ENCODE data around the gene SPINT4. TPM values are rescaled to one million over a fixed set of nuclear protein-coding genes. Genes with fewer than 3 reads are reported as not detected.
"Not testable (repeated sequence)": the region's sequence is repeated elsewhere in the genome, so short reads cannot be mapped to it uniquely, and the experiment has no call there.

The SPINT4 gene
- polyA plus RNA-seq (2013, experiment 1 of 4), result not detected
- not detected for polyA plus RNA-seq (2013, experiment 2 of 4)
- not detected for polyA plus RNA-seq (2013, experiment 3 of 4)
- polyA plus RNA-seq (2013, experiment 4 of 4), result not detected

DNA sequence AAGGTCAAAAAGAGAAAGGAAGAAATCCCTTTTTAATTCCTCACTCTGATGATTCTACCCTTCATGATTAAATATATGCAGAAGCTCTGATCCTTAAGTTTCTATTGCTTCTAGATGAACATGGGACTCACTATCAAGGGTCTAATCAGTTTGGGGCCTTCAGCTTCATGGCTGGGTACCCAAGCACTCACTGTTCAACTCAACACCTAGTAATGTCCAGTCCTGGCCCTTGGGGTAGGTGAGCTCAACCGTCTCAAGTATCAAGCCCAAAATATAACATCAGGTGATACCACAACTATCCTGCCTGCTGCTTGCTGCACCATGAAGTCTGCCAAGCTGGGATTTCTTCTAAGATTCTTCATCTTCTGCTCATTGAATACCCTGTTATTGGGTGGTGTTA, at the start of gene SPINT4:
Gene SPINT4, plus strand, starts transcription at position 301 of the 400 bp plus-strand sequence. Its CDS starts 21 bp downstream, at position 322.
- H3K9me3 ChIP-seq (ENCODE audit: control insufficient read depth, low read length), result no peaks in the 10 kb centered on the region
- WGBS, 2 experiments, result 92 to 95% methylated on average over 1 of the region's 1 CpG
- H3K36me3 ChIP-seq (ENCODE audit: control insufficient read depth, insufficient read depth, low read length), result no peaks in the 10 kb centered on the region
- no peaks in the 10 kb centered on the region for H3K27me3 ChIP-seq (ENCODE audit: control insufficient read depth, insufficient read depth, low read length, poor library complexity, severe bottlenecking)
- H3K27ac ChIP-seq (ENCODE audit: insufficient read depth, low read depth, low read length, poor library complexity, severe bottlenecking), result no peak within 1 kb of the TSS
- H3K4me1 ChIP-seq (ENCODE audit: control insufficient read depth, insufficient read depth, low read length), result no peaks in the 10 kb centered on the region
- H3K4me3 ChIP-seq (ENCODE audit: insufficient read depth, low read depth, low read length), result no peak within 1 kb of the TSS

DNA sequence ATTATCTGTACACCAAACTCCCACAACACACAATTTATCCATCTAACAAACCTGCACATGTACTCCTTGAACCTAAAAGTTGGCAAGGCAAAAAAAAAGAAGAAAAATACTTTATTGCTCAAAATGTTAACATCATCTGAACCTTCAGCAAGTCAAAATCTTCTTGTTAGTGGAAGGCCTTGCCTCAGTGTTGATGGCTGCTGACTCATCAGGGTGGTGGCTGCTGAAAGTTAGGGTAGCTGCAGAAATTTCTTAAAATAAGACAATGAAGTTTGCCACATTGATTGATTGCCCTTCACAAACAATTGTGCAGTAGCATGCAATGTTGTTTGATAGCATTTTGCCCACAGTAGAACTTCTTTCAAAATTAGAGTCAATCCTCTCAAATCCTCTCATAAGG, 49.4 kb upstream of the SPINT4 start:
- no peaks in the 10 kb centered on the region for H3K36me3 ChIP-seq (ENCODE audit: control insufficient read depth, insufficient read depth, low read length)
- no peaks in the 10 kb centered on the region for H3K9me3 ChIP-seq (ENCODE audit: control insufficient read depth, low read length)
- H3K27ac ChIP-seq (ENCODE audit: insufficient read depth, low read depth, low read length, poor library complexity, severe bottlenecking), result no peak overlapping the region
- H3K4me3 ChIP-seq (ENCODE audit: insufficient read depth, low read depth, low read length), result no peak overlapping the region
- no peaks in the 10 kb centered on the region for H3K27me3 ChIP-seq (ENCODE audit: control insufficient read depth, insufficient read depth, low read length, poor library complexity, severe bottlenecking)
- no peaks in the 10 kb centered on the region for H3K4me1 ChIP-seq (ENCODE audit: control insufficient read depth, insufficient read depth, low read length)

DNA sequence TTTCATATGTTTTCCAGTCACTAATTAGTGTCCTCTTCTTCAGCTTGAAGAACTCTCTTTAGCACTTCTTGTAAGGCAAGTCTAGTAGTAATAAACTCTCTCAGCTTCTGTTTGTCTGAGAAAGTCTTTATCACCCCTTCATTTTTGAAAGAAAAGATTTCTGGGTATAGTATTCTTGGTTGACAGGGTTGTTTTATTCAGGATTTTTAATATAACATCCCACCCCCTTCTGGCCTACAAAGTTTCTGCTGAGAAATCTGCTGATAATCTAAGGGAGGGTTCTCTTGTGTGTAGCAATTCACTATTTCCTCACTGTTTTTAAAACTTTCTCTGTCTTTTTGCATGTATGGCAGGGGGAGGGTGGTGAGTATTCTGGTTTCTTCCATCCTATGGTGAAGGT, 42.5 kb upstream of the SPINT4 start:
- H3K4me3 ChIP-seq (ENCODE audit: insufficient read depth, low read depth, low read length), result no peak overlapping the region
- H3K9me3 ChIP-seq (ENCODE audit: control insufficient read depth, low read length), result no peaks in the 10 kb centered on the region
- H3K4me1 ChIP-seq (ENCODE audit: control insufficient read depth, insufficient read depth, low read length), result no peaks in the 10 kb centered on the region
- no peaks in the 10 kb centered on the region for H3K36me3 ChIP-seq (ENCODE audit: control insufficient read depth, insufficient read depth, low read length)
- no peaks in the 10 kb centered on the region for H3K27me3 ChIP-seq (ENCODE audit: control insufficient read depth, insufficient read depth, low read length, poor library complexity, severe bottlenecking)
- no peak overlapping the region for H3K27ac ChIP-seq (ENCODE audit: insufficient read depth, low read depth, low read length, poor library complexity, severe bottlenecking)

DNA sequence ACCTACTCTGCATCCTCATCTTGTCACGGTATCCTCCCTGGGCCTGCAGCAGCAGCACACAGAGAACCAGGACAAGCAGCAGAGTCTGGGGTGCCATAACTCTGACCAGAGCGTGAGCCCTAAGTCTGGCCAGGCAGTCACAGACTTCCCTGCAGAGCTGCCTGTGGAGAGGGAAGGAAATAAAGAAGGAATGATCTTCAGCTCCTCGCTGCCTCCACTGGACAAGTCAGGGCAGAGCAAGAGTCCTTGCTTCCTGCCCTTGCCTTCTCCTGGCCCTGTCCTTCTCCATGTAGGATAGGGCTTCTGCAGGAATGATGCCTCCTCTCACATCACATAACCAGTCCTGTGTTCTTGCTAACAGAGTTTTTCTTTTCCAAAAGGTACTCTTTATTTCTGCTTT, 36.3 kb upstream of the SPINT4 start:
- Histone ChIP-seq H3K4me1 (ENCODE audit: control insufficient read depth, insufficient read depth, low read length) (no peaks in the 10 kb centered on the region), H3K27ac (ENCODE audit: insufficient read depth, low read depth, low read length, poor library complexity, severe bottlenecking) (no peak overlapping the region)
- WGBS, 2 experiments, result 76 to 81% methylated on average over 3 of the region's 3 CpGs

DNA sequence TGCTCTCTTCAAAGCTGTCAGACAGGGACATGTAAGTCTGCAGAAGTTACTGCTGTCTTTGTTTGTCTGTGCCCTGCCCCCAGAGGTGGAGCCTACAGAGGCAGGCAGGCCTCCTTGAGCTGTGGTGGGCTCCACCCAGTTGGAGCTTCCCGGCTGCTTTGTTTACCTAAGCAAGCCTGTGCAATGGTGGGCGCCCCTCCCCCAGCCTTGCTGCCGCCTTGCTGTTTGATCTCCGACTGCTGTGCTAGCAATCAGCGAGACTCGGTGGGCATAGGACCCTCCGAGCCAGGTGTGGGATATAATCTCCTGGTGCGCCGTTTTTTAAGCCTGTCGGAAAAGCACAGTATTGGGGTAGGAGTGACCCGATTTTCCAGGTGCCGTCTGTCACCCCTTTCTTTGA, 28.8 kb upstream of the SPINT4 start:
- H3K4me3 ChIP-seq (ENCODE audit: insufficient read depth, low read depth, low read length); H3K4me1 ChIP-seq (ENCODE audit: control insufficient read depth, insufficient read depth, low read length); H3K36me3 ChIP-seq (ENCODE audit: control insufficient read depth, insufficient read depth, low read length); H3K9me3 ChIP-seq (ENCODE audit: control insufficient read depth, low read length); H3K27me3 ChIP-seq (ENCODE audit: control insufficient read depth, insufficient read depth, low read length, poor library complexity, severe bottlenecking); H3K27ac ChIP-seq (ENCODE audit: insufficient read depth, low read depth, low read length, poor library complexity, severe bottlenecking): not testable (repeated sequence)
- WGBS, 2 experiments, result 93% methylated on average over 12 of the region's 12 CpGs

More for the DNA sequence above, 36.3 kb upstream of the SPINT4 start:
- Histone ChIP-seq H3K4me3 (ENCODE audit: insufficient read depth, low read depth, low read length) (no peak overlapping the region), H3K9me3 (ENCODE audit: control insufficient read depth, low read length) (no peaks in the 10 kb centered on the region), H3K36me3 (ENCODE audit: control insufficient read depth, insufficient read depth, low read length) (no peaks in the 10 kb centered on the region), H3K27me3 (ENCODE audit: control insufficient read depth, insufficient read depth, low read length, poor library complexity, severe bottlenecking) (no peaks in the 10 kb centered on the region)

DNA sequence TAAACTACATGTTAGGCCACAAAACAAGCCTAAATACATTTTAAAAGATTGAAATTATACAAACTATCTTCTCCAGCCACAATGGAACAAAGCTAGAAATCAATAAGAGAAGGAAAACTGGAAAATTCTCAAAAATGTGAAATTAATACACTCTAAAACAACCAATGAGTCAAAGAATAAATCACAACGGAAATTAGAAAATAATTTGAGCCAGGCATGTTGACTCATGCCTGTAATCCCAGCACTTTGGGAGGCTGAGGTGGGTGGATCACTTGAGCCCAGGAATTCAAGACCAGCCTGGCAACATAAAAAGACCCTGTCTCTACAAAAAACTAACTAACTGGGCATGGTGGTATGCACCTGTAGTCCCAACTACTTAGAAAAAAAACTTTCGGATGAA, 26.7 kb upstream of the SPINT4 start:
- Histone ChIP-seq H3K36me3 (ENCODE audit: control insufficient read depth, insufficient read depth, low read length) (no peaks in the 10 kb centered on the region), H3K4me1 (ENCODE audit: control insufficient read depth, insufficient read depth, low read length) (no peaks in the 10 kb centered on the region), H3K4me3 (ENCODE audit: insufficient read depth, low read depth, low read length) (no peak overlapping the region), H3K27me3 (ENCODE audit: control insufficient read depth, insufficient read depth, low read length, poor library complexity, severe bottlenecking) (no peaks in the 10 kb centered on the region), H3K9me3 (ENCODE audit: control insufficient read depth, low read length) (no peaks in the 10 kb centered on the region), H3K27ac (ENCODE audit: insufficient read depth, low read depth, low read length, poor library complexity, severe bottlenecking) (no peak overlapping the region)
- WGBS, 2 experiments, result 84 to 87% methylated on average over 2 of the region's 2 CpGs

DNA sequence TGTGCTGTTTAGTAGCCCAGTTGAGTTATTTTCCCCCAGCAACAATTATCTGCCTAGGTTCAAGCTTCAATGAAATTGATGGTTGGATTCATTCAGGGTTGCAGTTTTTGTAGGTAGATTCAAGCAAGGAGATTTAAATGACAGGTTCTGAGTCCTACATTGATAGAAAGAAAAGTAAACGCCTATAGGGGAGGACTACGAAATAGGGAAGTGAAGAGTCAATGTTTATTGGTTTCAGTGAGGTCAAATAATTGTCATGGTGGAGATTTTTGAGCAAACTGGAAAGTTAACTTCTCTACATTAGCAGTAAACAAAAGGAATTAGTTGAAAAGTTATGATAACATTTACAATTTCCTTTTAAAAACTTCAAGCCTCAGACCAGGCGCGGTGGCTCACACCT, 21.0 kb upstream of the SPINT4 start:
- no peaks in the 10 kb centered on the region for H3K36me3 ChIP-seq (ENCODE audit: control insufficient read depth, insufficient read depth, low read length)
- no peak overlapping the region for H3K4me3 ChIP-seq (ENCODE audit: insufficient read depth, low read depth, low read length)
- no peaks in the 10 kb centered on the region for H3K9me3 ChIP-seq (ENCODE audit: control insufficient read depth, low read length)
- 81 to 92% methylated on average over 4 of the region's 4 CpGs for WGBS, 2 experiments
- H3K27me3 ChIP-seq (ENCODE audit: control insufficient read depth, insufficient read depth, low read length, poor library complexity, severe bottlenecking), result no peaks in the 10 kb centered on the region
- H3K27ac ChIP-seq (ENCODE audit: insufficient read depth, low read depth, low read length, poor library complexity, severe bottlenecking), result no peak overlapping the region
- H3K4me1 ChIP-seq (ENCODE audit: control insufficient read depth, insufficient read depth, low read length), result no peaks in the 10 kb centered on the region

DNA sequence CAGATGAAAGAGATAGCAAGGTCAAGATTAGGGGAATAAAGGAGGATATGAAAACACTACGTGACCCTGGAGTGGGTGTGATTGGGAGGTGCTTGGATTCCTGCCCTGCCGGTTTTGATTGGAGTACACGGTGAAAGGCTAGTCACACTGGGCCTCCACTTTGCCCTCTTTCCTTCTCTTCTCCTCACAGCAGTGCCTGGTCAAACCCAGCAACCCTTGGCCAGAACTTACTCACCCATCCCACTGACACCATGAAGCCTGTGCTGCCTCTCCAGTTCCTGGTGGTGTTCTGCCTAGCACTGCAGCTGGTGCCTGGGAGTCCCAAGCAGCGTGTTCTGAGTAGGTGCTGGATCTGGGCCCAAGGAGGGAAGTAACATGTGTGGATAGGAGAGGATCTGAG, 20.3 kb upstream of the SPINT4 start, which contains the start of gene WFDC13:
Gene WFDC13, plus strand, starts transcription at position 166 of the 400 bp plus-strand sequence. Its CDS starts 86 bp downstream, at position 252.
- no peaks in the 10 kb centered on the region for H3K27me3 ChIP-seq (ENCODE audit: control insufficient read depth, insufficient read depth, low read length, poor library complexity, severe bottlenecking)
- H3K4me1 ChIP-seq (ENCODE audit: control insufficient read depth, insufficient read depth, low read length), result no peaks in the 10 kb centered on the region
- no peak within 1 kb of the TSS for H3K27ac ChIP-seq (ENCODE audit: insufficient read depth, low read depth, low read length, poor library complexity, severe bottlenecking)
- H3K36me3 ChIP-seq (ENCODE audit: control insufficient read depth, insufficient read depth, low read length), result no peaks in the 10 kb centered on the region
- 89 to 91% methylated on average over 4 of the region's 4 CpGs for whole genome bisulfite sequencing, 2 experiments
- H3K9me3 ChIP-seq (ENCODE audit: control insufficient read depth, low read length), result no peaks in the 10 kb centered on the region
- no peak within 1 kb of the TSS for H3K4me3 ChIP-seq (ENCODE audit: insufficient read depth, low read depth, low read length)

DNA sequence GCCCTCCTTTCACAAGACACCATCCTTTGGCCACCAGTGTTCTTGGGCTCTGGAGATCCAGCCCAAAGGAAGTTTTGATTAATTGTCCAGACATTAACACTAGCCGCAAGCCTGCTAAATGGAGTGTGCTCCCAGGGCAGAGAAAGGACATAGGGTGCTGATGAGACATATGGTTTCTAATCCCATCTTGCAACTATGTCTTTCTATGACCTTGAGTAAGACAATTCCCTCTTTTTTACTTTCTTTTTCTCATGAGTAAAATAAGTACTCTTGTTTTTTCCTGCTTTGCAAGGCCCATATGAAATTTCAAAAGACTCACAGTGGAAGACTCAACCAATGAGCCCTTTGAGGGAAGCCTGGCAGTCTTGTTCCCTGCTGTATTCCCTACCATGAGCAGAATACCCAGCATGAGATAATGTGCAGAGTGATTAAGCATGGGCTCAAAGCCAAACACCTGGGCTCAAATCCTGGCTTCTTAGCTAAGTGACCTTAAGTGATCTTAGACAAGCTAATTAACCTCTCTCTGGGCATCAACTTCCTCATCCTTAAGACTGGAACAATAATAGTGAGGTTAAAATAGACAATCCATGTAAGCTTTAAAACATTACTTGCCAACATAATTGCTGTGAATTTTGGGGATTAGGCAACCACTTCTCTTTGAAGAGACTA, 17.0 kb upstream of the SPINT4 start, which contains the start of gene WFDC10B:
Gene WFDC10B, minus strand, starts transcription at position 51 of the 669 bp plus-strand sequence. CDS start 19,027 bp downstream, outside the sequence.
- WGBS, 2 experiments, result 86 to 94% methylated on average over 1 of the region's 1 CpG
- Histone ChIP-seq H3K9me3 (ENCODE audit: control insufficient read depth, low read length) (no peaks in the 10 kb centered on the region), H3K36me3 (ENCODE audit: control insufficient read depth, insufficient read depth, low read length) (no peaks in the 10 kb centered on the region), H3K27me3 (ENCODE audit: control insufficient read depth, insufficient read depth, low read length, poor library complexity, severe bottlenecking) (no peaks in the 10 kb centered on the region), H3K27ac (ENCODE audit: insufficient read depth, low read depth, low read length, poor library complexity, severe bottlenecking) (no peak within 1 kb of the TSS), H3K4me3 (ENCODE audit: insufficient read depth, low read depth, low read length) (no peak within 1 kb of the TSS), H3K4me1 (ENCODE audit: control insufficient read depth, insufficient read depth, low read length) (no peaks in the 10 kb centered on the region)

DNA sequence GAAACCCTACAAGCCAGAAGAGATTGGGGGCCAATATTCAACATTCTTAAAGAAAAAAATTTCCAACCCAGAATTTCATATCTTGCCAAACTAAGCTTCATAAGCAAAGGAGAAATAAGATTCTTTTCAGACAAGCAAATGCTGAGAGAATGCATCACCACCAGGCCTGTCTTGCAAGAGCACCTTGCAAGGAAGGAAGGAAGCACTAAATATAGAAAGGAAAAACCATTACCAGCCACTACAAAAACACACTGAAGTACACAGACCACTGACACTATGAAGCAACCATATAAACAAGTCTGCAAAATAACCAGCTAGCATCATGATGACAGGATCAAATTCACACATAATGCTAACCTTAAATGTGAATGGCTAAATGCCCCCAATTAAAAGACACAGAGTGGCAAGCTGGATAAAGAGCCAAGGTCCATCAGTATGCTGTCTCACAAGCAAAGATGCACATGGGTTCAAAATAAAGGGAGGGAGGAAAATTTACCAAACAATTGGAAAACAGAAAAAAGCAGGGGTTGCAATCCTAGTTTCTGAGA, 5.9 kb upstream of the SPINT4 start:
- not testable (repeated sequence) for H3K27me3 ChIP-seq (ENCODE audit: control insufficient read depth, insufficient read depth, low read length, poor library complexity, severe bottlenecking); H3K4me3 ChIP-seq (ENCODE audit: insufficient read depth, low read depth, low read length); H3K4me1 ChIP-seq (ENCODE audit: control insufficient read depth, insufficient read depth, low read length); H3K9me3 ChIP-seq (ENCODE audit: control insufficient read depth, low read length); H3K36me3 ChIP-seq (ENCODE audit: control insufficient read depth, insufficient read depth, low read length); H3K27ac ChIP-seq (ENCODE audit: insufficient read depth, low read depth, low read length, poor library complexity, severe bottlenecking)
